GM12872 (cell line): ENCODE data around the gene DENND4B.

Experiments used
- CTCF ChIP-seq: IDR thresholded peaks from 3 replicates; pipeline ENCODE4 v1.5.1; 2011; ENCODE audit warnings: low read depth, mild to moderate bottlenecking, low read length, moderate library complexity; ENCODE audit not compliant: insufficient read depth

DENND4B gene

GRCh38 chr1:153928245-153928644 is 18.3 kb downstream of the DENND4B start:
- no peak for TF ChIP-seq CTCF

- no peak for TF ChIP-seq CTCF
Observed at GRCh38 chr1:153926405-153926804, 20.1 kb downstream of the DENND4B start.

GRCh38 chr1:153922972-153923925 is 23.3 kb downstream of the DENND4B start, which contains the start of gene GATAD2B:
GATAD2B (minus strand) TSS chr1:153922972; CDS start chr1:153828347, 94,625 bp downstream.
- no peak for TF ChIP-seq CTCF

- TF ChIP-seq CTCF = peak; percentile 27; the same call in 1 of the 3 replicates
Observed at GRCh38 chr1:153922076-153922971, 24.2 kb downstream of the DENND4B start.

GRCh38 chr1:153921803-153922075 is 24.8 kb downstream of the DENND4B start:
- no peak for TF ChIP-seq CTCF

- TF ChIP-seq CTCF = no peak
Observed at GRCh38 chr1:153921080-153921802, 25.3 kb downstream of the DENND4B start.
